Lower lobe of right lung (tissue), 2 donors: ENCODE data around the gene PKDCC. TPM values are rescaled to one million over a fixed set of nuclear protein-coding genes. Genes with fewer than 3 reads are reported as not detected.
A peak's percentile ranks its signal among the peaks of the same experiment; 100 is the strongest.
"Not testable (repeated sequence)": the region's sequence is repeated elsewhere in the genome, so short reads cannot be mapped to it uniquely, and the experiment has no call there.

Experiments
- ATAC-seq, 2 donors: fragments of 200-7000 bp; cut with Tn5 transposase; one replicate each; pipeline ENCODE4 v1.9.1; 2020 to 2022; ENCODE audit warnings: mild to moderate bottlenecking in 2 of 2, moderate library complexity in 2 of 2
- DNase-seq: peaks from one replicate; pipeline ENCODE4 v3.0.0-alpha.2; 2020
- H3K27ac ChIP-seq: fragments of 200-600 bp; one replicate; pipeline ENCODE4 v1.8.0; 2022
- H3K27me3 ChIP-seq: fragments of 200-600 bp; one replicate; pipeline ENCODE4 v1.8.0; 2022; ENCODE audit warnings: low read depth
- H3K36me3 ChIP-seq: fragments of 200-600 bp; one replicate; pipeline ENCODE4 v1.8.0; 2022; ENCODE audit warnings: mild to moderate bottlenecking
- H3K4me1 ChIP-seq: fragments of 200-600 bp; one replicate; pipeline ENCODE4 v1.8.0; 2022
- H3K4me3 ChIP-seq: fragments of 200-600 bp; one replicate; pipeline ENCODE4 v1.8.0; 2022; ENCODE audit warnings: mild to moderate bottlenecking
- H3K9me3 ChIP-seq: fragments of 200-600 bp; one replicate; pipeline ENCODE4 v1.8.0; 2022
- intact Hi-C: fragments of 100-400 bp; cut with DNase I; formaldehyde crosslinking; loops from one replicate; pipeline ENCODE4 v1.11.0; 2022
- total RNA-seq: library from RNA; stranded (reverse); fragmentation: NEBNext Ultra II Directional; extraction: Animal tissue kit (Norgen Biotek cat#: 25700); gene quantifications from one replicate; pipeline ENCODE4 v1.2.1, GENCODE V29; 2021
- TF ChIP-seq, protein P1 (sequence below): fragments of 200-600 bp; IDR thresholded peaks from one replicate; pipeline ENCODE4 v1.8.0; 2022; ENCODE audit warnings: antibody characterized with exemption, mild to moderate bottlenecking
- donor health status: DM: no; HTN: yes; CAD: no; lungs with severe emphysema.

The PKDCC gene
- total RNA-seq, 1 donor from 2014 or later: 65.8 TPM

DNA sequence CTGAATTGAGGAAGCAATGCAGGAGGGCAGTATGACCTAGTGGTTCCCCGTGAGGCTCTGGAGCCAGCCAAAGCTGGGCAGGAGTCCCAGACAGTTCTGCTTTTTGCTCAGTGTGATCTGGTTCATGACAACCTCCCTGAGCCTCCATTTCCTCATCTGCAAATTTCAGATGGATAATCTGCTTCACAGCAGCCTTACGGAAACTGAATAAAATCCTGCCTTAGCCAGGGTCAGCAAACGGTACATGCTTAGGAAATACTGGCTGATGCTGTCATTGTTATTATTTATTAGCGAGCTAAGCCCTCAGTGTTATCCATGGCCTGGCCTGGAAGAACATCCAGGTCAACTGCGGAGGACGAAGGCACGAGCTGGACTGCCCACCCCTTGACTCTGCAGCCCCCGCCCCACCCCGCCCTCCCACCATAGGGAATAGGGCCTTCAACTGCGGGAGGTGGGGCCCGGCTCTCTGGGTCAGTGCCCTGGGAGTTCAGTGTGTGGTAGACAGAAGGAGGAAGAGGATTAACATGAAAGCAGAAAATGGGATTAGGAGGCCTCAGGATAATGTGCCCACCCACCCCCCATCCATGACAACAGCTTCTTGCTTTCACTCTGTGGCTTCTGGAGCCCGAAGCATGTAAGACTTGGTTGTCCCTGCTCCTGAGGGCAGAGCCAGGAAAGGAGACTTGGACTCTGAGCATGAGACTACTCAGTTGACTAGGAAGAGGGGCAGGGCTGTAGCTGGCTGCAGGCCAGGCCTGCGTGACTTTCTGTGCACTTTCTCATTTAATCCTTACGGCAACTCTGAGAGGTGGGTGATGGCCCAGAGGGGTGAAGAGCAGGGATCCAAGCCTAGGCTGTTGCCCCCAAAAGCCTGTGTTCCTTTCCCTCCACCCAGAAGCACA lies 13.1 kb downstream of the PKDCC start:
- ATAC-seq (peak; percentile 28 to 70), DNase-seq (no peak)
- intact Hi-C loops: no loop called here
- peak overlapping the region; percentile 44 for H3K27ac ChIP-seq
- H3K27me3 ChIP-seq: no peaks in the 10 kb centered on the region
- peaks cover 30% of the 10 kb centered on the region for H3K36me3 ChIP-seq
- H3K4me1 ChIP-seq: peaks cover 37% of the 10 kb centered on the region
- H3K9me3 ChIP-seq: no peaks in the 10 kb centered on the region
- H3K4me3 ChIP-seq: no peak overlapping the region
- TF ChIP-seq, protein P1, sequence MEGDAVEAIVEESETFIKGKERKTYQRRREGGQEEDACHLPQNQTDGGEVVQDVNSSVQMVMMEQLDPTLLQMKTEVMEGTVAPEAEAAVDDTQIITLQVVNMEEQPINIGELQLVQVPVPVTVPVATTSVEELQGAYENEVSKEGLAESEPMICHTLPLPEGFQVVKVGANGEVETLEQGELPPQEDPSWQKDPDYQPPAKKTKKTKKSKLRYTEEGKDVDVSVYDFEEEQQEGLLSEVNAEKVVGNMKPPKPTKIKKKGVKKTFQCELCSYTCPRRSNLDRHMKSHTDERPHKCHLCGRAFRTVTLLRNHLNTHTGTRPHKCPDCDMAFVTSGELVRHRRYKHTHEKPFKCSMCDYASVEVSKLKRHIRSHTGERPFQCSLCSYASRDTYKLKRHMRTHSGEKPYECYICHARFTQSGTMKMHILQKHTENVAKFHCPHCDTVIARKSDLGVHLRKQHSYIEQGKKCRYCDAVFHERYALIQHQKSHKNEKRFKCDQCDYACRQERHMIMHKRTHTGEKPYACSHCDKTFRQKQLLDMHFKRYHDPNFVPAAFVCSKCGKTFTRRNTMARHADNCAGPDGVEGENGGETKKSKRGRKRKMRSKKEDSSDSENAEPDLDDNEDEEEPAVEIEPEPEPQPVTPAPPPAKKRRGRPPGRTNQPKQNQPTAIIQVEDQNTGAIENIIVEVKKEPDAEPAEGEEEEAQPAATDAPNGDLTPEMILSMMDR: no peak

DNA sequence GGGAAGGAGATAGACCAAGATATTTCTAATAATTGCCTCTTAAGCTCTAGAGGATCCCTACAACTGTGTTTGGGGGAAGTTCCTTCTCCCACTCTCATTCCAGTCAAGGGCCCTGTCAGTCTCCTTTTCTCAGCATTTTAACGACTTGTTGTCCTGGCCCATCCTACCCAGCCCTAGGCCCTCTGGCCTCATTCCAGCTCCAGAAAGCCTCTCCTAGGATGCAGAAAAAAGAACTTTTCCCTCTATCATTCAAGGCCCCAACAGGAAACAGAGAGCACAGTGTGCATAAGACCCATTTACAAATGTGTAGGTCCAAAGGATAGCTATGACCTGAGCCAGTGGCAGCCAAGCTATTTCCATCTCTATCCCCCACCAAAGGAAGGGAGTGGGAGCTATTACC lies 14.0 kb downstream of the PKDCC start:
- H3K9me3 ChIP-seq: no peaks in the 10 kb centered on the region
- peaks cover 37% of the 10 kb centered on the region for H3K4me1 ChIP-seq
- peak overlapping the region; percentile 44 for H3K27ac ChIP-seq
- TF ChIP-seq, protein P1: no peak
- H3K36me3 ChIP-seq: peaks cover 22% of the 10 kb centered on the region
- DNase-seq: no peak
- no peak for ATAC-seq
- H3K27me3 ChIP-seq: no peaks in the 10 kb centered on the region
- no peak overlapping the region for H3K4me3 ChIP-seq
- intact Hi-C loops: no loop called here

DNA sequence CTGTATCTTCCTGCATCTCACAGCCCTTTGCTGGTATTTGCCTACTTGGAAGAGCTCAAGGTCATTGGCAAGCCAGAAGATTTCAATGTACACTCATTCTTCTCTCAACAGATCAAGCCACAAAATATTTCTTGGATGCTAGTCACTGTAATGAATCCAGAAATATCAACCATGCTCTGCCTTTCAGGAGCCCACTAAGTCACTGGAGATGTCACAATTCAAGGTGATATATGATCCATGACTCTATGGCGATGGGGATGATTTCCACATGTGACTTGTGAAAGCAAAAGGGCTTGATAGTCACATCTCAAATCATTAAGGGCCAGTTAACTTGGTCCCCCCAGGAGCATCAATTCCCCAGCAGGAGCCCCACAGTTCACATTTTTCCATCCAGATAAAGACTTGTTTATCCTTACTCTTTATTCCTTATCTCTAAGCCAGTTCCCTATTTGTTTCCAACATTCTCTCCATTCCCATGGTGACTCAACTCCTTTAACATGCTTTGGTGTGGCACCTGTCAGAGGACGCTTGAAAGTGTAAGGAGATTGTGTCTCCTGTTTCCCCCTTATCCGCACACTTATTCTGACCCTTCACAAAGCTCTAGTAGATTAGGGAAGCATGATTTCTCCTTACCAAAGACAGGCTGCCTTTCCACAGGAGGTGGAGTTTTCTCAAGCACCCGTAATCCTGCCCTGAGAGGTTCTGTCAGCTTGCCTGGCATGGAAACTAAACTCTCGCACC lies 15.8 kb downstream of the PKDCC start:
- TF ChIP-seq, protein P1: no peak
- H3K27me3 ChIP-seq: no peaks in the 10 kb centered on the region
- peak; percentile 76 to 79 for ATAC-seq
- H3K4me3 ChIP-seq: no peak overlapping the region
- no peaks in the 10 kb centered on the region for H3K9me3 ChIP-seq
- peak overlapping the region; percentile 78 for H3K27ac ChIP-seq
- DNase-seq: no peak
- peaks cover 4% of the 10 kb centered on the region for H3K36me3 ChIP-seq
- peaks cover 37% of the 10 kb centered on the region for H3K4me1 ChIP-seq
- intact Hi-C loops: no loop called here

DNA sequence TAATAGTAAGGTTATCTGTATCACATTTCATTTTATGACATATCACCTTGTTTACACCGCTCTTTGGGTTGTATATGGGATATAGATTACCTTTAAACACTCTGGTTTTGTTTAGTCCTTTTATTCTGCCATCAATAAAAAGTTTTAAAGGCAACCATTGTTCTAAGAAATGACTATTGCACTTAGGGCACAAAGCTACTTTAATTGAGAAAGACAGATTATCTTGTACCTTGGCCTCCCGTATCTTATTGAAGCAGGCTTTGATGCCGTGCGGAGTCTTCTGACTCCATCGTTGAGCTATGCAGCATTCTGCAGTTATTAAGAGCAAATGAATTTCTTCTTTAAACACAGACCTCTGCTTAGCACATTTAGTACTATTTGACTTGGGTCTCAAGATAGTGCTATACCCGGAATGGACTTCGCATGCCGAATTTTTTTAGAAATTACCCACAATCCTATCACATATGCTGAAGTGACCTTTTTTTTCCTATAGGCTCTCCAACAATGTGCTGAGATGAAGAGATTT lies 16.7 kb downstream of the PKDCC start:
- Histone ChIP-seq H3K36me3 (no peaks in the 10 kb centered on the region), H3K27me3 (no peaks in the 10 kb centered on the region), H3K4me3 (no peak overlapping the region), H3K9me3 (no peaks in the 10 kb centered on the region), H3K4me1 (peaks cover 37% of the 10 kb centered on the region), H3K27ac (peak overlapping the region; percentile 78)
- TF ChIP-seq, protein P1: no peak
- ATAC-seq (peak; percentile 79 to 87), DNase-seq (no peak)
- intact Hi-C loops: no loop called here

DNA sequence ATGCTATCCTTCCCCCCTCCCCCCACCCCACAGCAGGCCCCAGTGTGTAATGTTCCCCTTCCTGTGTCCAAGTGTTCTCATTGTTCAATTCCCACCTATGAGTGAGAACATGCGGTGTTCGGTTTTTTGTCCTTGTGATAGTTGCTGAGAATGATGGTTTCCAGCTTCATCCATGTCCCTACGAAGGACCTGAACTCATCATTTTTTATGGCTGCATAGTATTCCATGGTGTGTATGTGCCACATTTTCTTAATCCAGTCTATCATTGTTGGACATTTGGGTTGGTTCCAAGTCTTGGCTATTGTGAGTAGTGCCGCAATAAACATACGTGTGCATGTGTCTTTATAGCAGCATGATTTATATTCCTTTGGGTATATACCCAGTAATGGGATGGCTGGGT lies 17.9 kb downstream of the PKDCC start:
- H3K27me3 ChIP-seq, DNase-seq, ATAC-seq, intact Hi-C loops, H3K27ac ChIP-seq, H3K36me3 ChIP-seq, H3K4me3 ChIP-seq, H3K9me3 ChIP-seq: not testable (repeated sequence)
- H3K4me1 ChIP-seq: peaks cover 24% of the 10 kb centered on the region

DNA sequence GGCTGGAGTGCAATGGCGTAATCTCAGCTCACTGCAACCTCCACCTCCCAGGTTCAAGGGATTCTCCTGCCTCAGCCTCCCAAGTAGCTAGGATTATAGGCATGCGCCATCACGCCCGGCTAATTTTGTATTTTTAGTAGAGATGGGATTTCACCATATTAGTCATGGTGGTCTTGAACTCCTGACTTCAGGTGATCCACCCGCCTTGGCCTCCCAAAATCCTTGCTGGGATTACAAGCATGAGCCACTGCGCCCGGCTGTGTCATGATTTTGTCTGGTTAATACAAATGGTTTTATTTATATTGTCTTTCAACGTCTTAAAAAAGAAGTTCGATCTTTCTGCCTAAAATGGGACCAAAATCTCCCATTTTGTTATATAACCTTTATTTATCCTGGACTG lies 19.2 kb downstream of the PKDCC start:
- H3K27ac ChIP-seq, DNase-seq, ATAC-seq, H3K36me3 ChIP-seq, H3K27me3 ChIP-seq, H3K4me3 ChIP-seq, H3K9me3 ChIP-seq, intact Hi-C loops: not testable (repeated sequence)
- H3K4me1 ChIP-seq: peaks cover 17% of the 10 kb centered on the region
